ENCODE results near the gene TTC3.
"Not testable (repeated sequence)": the region's sequence is repeated elsewhere in the genome, so short reads cannot be mapped to it uniquely, and the experiment has no call there.

DNA sequence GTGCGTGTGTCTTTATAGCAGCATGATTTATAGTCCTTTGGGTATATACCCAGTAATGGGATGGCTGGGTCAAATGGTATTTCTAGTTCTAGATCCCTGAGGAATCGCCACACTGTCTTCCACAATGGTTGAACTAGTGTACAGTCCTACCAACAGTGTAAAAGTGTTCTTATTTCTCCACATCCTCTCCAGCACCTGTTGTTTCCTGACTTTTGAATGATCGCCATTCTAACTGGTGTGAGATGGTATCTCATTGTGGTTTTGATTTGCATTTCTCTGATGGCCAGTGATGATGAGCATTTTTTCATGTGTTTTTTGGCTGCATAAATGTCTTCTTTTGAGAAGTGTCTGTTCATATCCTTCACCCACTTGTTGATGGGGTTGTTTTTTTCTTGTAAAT is 149.2 kb downstream of the TTC3 start:
- TF ChIP-seq EZH2 (IDR thresholded peaks at IDR 0.05; ENCODE audit: borderline replicate concordance, insufficient read depth, low read depth, low read length, poor library complexity, severe bottlenecking): not testable (repeated sequence)
- TF ChIP-seq, protein P1, sequence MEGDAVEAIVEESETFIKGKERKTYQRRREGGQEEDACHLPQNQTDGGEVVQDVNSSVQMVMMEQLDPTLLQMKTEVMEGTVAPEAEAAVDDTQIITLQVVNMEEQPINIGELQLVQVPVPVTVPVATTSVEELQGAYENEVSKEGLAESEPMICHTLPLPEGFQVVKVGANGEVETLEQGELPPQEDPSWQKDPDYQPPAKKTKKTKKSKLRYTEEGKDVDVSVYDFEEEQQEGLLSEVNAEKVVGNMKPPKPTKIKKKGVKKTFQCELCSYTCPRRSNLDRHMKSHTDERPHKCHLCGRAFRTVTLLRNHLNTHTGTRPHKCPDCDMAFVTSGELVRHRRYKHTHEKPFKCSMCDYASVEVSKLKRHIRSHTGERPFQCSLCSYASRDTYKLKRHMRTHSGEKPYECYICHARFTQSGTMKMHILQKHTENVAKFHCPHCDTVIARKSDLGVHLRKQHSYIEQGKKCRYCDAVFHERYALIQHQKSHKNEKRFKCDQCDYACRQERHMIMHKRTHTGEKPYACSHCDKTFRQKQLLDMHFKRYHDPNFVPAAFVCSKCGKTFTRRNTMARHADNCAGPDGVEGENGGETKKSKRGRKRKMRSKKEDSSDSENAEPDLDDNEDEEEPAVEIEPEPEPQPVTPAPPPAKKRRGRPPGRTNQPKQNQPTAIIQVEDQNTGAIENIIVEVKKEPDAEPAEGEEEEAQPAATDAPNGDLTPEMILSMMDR (IDR thresholded peaks at IDR 0.05): not testable (repeated sequence)

Data from B cell (primary cell).